GM12878 (cell line): ENCODE measurements around the gene DAAM2. TPM values are rescaled to one million over a fixed set of nuclear protein-coding genes. Genes with fewer than 3 reads are reported as not detected.

Source experiments
- ATAC-seq: fragments of 200-7000 bp; cut with Tn5 transposase; 3 replicates; pipeline ENCODE4 v1.9.1; 2020; ENCODE audit warnings: mild to moderate bottlenecking, moderate library complexity
- BruUV-seq: library from RNA; stranded (reverse); fragments of 400-500 nt; replicated peaks from 2 replicates; lab custom pipeline; 2021; lab: Mats Ljungman, UMichigan
- CTCF ChIA-PET: fragments of 300-600 bp; sonication (Branson Sonifier 250); formaldehyde crosslinking; extraction: SDS; loops from one replicate; lab custom pipeline; 2021; ENCODE audit warnings: inconsistent platforms; lab: Yijun Ruan, JAX
- POLR2A ChIA-PET: fragments of 350-600 bp; formaldehyde crosslinking; extraction: SDS; loops from one replicate; lab custom pipeline; 2021; ENCODE audit warnings: inconsistent platforms; lab: Charles Lee
- RAD21 ChIA-PET: fragments of 300-600 bp; sonication (Branson Sonifier 250); formaldehyde crosslinking; loops from one replicate; lab custom pipeline; 2023; ENCODE audit warnings: antibody characterized with exemption; ENCODE audit not compliant: unreplicated experiment; lab: Charles Lee
- SMC1A ChIA-PET: fragments of 300-600 bp; sonication (Branson Sonifier 250); formaldehyde crosslinking; loops from one replicate; lab custom pipeline; 2023; ENCODE audit not compliant: unreplicated experiment, uncharacterized antibody; lab: Charles Lee
- DNase-seq: peaks from one replicate; pipeline ENCODE4 v3.0.0-alpha.2; 2011; ENCODE audit warnings: low read depth, low spot score
- FAIRE-seq: peaks from 3 replicates; lab custom pipeline; 2011; peaks lifted over from hg19 to GRCh38; lab: Jason Lieb, UNC
- H2AFZ ChIP-seq: 2 replicates; pipeline ENCODE4 v1.6.0; 2011; ENCODE audit warnings: low read depth, low read length, control low read depth; ENCODE audit not compliant: control insufficient read depth
- H3K27ac ChIP-seq: 2 replicates; pipeline ENCODE4 v1.5.1; 2011; ENCODE audit warnings: control low read depth; ENCODE audit not compliant: control insufficient read depth, insufficient read depth
- H3K27me3 ChIP-seq, 2 experiments: replicated peaks in 1 of 2; 2 replicates each; pipeline versions ENCODE4 v1.6.0 to v1.6.1; 2011; ENCODE audit warnings: low read length in 1 of 2; ENCODE audit not compliant: control insufficient read depth in 2 of 2, insufficient read depth in 2 of 2
- H3K36me3 ChIP-seq, 2 experiments: 2 replicates each; pipeline ENCODE4 v1.5.1; 2011; ENCODE audit warnings: low read length in 1 of 2; ENCODE audit not compliant: control insufficient read depth in 2 of 2, insufficient read depth in 2 of 2
- H3K4me1 ChIP-seq: 2 replicates; pipeline ENCODE4 v1.6.1; 2011; ENCODE audit warnings: mild to moderate bottlenecking, low read length, moderate library complexity, mixed read lengths; ENCODE audit not compliant: control insufficient read depth, insufficient read depth
- H3K4me2 ChIP-seq: 2 replicates; pipeline ENCODE4 v1.6.0; 2011; ENCODE audit warnings: control low read depth; ENCODE audit not compliant: control insufficient read depth, insufficient read depth
- H3K4me3 ChIP-seq: fragments of 200-600 bp; sonication (generic); 2 replicates; pipeline ENCODE4 v1.5.1; 2016
- H3K79me2 ChIP-seq: 2 replicates; pipeline ENCODE4 v1.6.0; 2011; ENCODE audit warnings: low read length; ENCODE audit not compliant: control insufficient read depth, insufficient read depth
- H3K9ac ChIP-seq: 2 replicates; pipeline ENCODE4 v1.8.0; 2011; ENCODE audit warnings: low read length, control low read depth, mixed read lengths; ENCODE audit not compliant: control insufficient read depth, insufficient read depth
- H3K9me3 ChIP-seq: replicated peaks from 3 replicates; pipeline ENCODE4 v1.5.1; 2011; ENCODE audit warnings: mild to moderate bottlenecking, low read length; ENCODE audit not compliant: control insufficient read depth, insufficient read depth
- H4K20me1 ChIP-seq: 2 replicates; pipeline ENCODE4 v1.6.0; 2011; ENCODE audit not compliant: control insufficient read depth, insufficient read depth
- ATF7 ChIP-seq: fragments of 450-650 bp; IDR thresholded peaks from 2 replicates; pipeline ENCODE4 v1.6.1; 2016; ENCODE audit warnings: low read depth, mild to moderate bottlenecking
- CEBPB ChIP-seq, 2 experiments: fragments of 150-350 bp in 1 of 2; IDR thresholded peaks; 2 replicates each; pipeline ENCODE4 v1.6.1; 2012 to 2014; ENCODE audit warnings: low read depth in 2 of 2, low read length in 2 of 2, borderline replicate concordance in 1 of 2, inconsistent platforms in 1 of 2
- EZH2 ChIP-seq: IDR thresholded peaks from 2 replicates; pipeline ENCODE4 v1.6.1; 2012; ENCODE audit warnings: low read depth, mild to moderate bottlenecking, control low read depth, inconsistent platforms, low read length, borderline replicate concordance; ENCODE audit not compliant: control insufficient read depth
- HDAC2 ChIP-seq: fragments of 200-600 bp; sonication (generic); IDR thresholded peaks from 2 replicates; pipeline ENCODE4 v1.6.1; 2017
- POU2F2 ChIP-seq: IDR thresholded peaks from 3 replicates; pipeline ENCODE4 v1.6.1; 2011; ENCODE audit warnings: low read depth, mild to moderate bottlenecking, low read length, borderline replicate concordance
- SIN3A ChIP-seq: IDR thresholded peaks from 2 replicates; pipeline ENCODE4 v1.6.1; 2012; ENCODE audit warnings: low read depth, low read length, improper control_type of control experiment
- SMC3 ChIP-seq: IDR thresholded peaks from 2 replicates; pipeline ENCODE4 v1.6.1; 2011; ENCODE audit warnings: low read length, improper control_type of control experiment, borderline replicate concordance
- YY1 ChIP-seq: IDR thresholded peaks from 2 replicates; pipeline ENCODE4 v1.6.1; 2011; ENCODE audit warnings: low read depth, mild to moderate bottlenecking, low read length
- ZNF384 ChIP-seq: IDR thresholded peaks from 2 replicates; pipeline ENCODE4 v1.6.1; 2012; ENCODE audit warnings: low read depth, mild to moderate bottlenecking, low read length, improper control_type of control experiment, borderline replicate concordance
- WGBS: methylation state at CpG from one replicate; pipeline ENCODE4 v1.1.6; 2016; ENCODE audit warnings: low lambda C conversion rate; ENCODE audit not compliant: insufficient replicate concordance, insufficient coverage; ENCODE audit errors: missing lambda C conversion rate; 5-methylcytosine and 5-hydroxymethylcytosine counted together
- in situ Hi-C: fragments of 300-500 bp; cut with MboI; formaldehyde crosslinking; loops from 9 replicates; pipeline ENCODE4 v1.14.3; 2018; ENCODE audit warnings: mixed read lengths
- intact Hi-C: fragments of 100-400 bp; cut with micrococcal nuclease; formaldehyde crosslinking; loops from one replicate; pipeline ENCODE4 v1.14.2; 2022; ENCODE audit not compliant: unreplicated experiment
- polyA plus RNA-seq, 11 experiments: library from polyadenylated mRNA; depleted of rRNA in 4 of 11; unstranded in 6 of 11; stranded (reverse) in 5 of 11; fragments of >200 nt; fragmentation: Nextera tagmentation in 4 of 11; fragmentation: Illumina TruSeq in 1 of 11; extraction: Ambion mirVana in 4 of 11; extraction: Trizol in 1 of 11; gene quantifications; 1 replicate in 1 of 11; 2 replicates in 10 of 11; pipeline versions ENCODE4 v1.2.1 to v1.2.3, GENCODE V29; 2011 to 2016; ENCODE audit warnings: inconsistent platforms in 2 of 11, missing spikeins in 2 of 11, low read depth in 1 of 11
- total RNA-seq, 4 experiments: library from RNA; depleted of rRNA in 3 of 4; stranded (reverse); fragments of >200 nt in 3 of 4; fragmentation: Illumina TruSeq in 1 of 4; extraction: Trizol in 1 of 4; gene quantifications; 2 replicates each; pipeline versions ENCODE4 v1.2.1 to v1.2.3, GENCODE V29; 2013 to 2021
- TF ChIP-seq, protein P1 (sequence below): fragments of 450-650 bp; formaldehyde crosslinking; IDR thresholded peaks from 2 replicates; pipeline ENCODE4 v1.4.0; 2020; ENCODE audit warnings: mild to moderate bottlenecking, moderate library complexity
- TF ChIP-seq, protein P2 (sequence below): IDR thresholded peaks from 2 replicates; pipeline ENCODE4 v1.6.1; 2011; ENCODE audit warnings: mild to moderate bottlenecking, low read depth, low read length, moderate library complexity; ENCODE audit not compliant: insufficient replicate concordance

Gene DAAM2
- total and polyA plus RNA-seq, 10 of the 15 experiments (the other 5 are each of a cell fraction or from before 2014, with no cell fraction given) = 0.05 to 0.22 TPM; not detected in 8

DNA sequence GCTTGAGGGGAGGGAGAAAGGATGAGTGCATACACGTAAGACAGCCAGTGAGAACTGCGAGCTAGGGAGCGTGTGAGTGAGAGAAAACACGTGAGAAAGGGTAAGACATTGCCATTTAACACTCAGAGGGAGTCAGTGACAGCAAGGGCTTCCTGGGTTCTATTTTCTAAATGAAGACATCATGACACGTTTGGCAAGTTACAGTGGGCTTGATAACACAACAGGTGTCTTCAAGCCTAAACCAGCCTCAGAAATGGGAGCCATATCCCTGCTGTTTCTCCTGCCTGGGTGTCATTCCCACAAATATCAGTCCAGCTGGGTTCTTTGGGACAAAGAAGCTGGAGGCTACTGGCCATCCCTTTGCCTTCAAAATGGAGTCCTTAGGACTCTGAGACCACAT, 159.0 kb downstream of the DAAM2 start:
- 0% methylated on average over 5 of the region's 5 CpGs for WGBS
- Histone ChIP-seq H3K4me2 (no peak overlapping the region), H3K79me2 (no peaks in the 10 kb centered on the region), H3K4me1 (no peaks in the 10 kb centered on the region), H3K9ac (no peak overlapping the region), H3K27ac (no peak overlapping the region), H4K20me1 (no peaks in the 10 kb centered on the region), H3K36me3 (no peaks in the 10 kb centered on the region), H2AFZ (no peak overlapping the region), H3K27me3 (no peaks in the 10 kb centered on the region), H3K9me3 (no peaks in the 10 kb centered on the region), H3K4me3 (no peak overlapping the region)
- no peak for ATAC-seq
- intact Hi-C loops = no loop called here
- POLR2A ChIA-PET = no interaction called here
- SMC1A ChIA-PET = no interaction called here
- in situ Hi-C loops = no loop called here
- DNase-seq = no peak
- BruUV-seq = no TSS peak
- TF ChIP-seq SIN3A (no peak), EZH2 (no peak), YY1 (no peak), ZNF384 (no peak), ATF7 (no peak), CEBPB (IDR thresholded peaks at IDR 0.05; ENCODE audit: borderline replicate concordance in 1 of 2, low read depth in 2 of 2, low read length in 2 of 2) (no peak), HDAC2 (no peak), SMC3 (no peak), POU2F2 (no peak)
- TF ChIP-seq, protein P1, sequence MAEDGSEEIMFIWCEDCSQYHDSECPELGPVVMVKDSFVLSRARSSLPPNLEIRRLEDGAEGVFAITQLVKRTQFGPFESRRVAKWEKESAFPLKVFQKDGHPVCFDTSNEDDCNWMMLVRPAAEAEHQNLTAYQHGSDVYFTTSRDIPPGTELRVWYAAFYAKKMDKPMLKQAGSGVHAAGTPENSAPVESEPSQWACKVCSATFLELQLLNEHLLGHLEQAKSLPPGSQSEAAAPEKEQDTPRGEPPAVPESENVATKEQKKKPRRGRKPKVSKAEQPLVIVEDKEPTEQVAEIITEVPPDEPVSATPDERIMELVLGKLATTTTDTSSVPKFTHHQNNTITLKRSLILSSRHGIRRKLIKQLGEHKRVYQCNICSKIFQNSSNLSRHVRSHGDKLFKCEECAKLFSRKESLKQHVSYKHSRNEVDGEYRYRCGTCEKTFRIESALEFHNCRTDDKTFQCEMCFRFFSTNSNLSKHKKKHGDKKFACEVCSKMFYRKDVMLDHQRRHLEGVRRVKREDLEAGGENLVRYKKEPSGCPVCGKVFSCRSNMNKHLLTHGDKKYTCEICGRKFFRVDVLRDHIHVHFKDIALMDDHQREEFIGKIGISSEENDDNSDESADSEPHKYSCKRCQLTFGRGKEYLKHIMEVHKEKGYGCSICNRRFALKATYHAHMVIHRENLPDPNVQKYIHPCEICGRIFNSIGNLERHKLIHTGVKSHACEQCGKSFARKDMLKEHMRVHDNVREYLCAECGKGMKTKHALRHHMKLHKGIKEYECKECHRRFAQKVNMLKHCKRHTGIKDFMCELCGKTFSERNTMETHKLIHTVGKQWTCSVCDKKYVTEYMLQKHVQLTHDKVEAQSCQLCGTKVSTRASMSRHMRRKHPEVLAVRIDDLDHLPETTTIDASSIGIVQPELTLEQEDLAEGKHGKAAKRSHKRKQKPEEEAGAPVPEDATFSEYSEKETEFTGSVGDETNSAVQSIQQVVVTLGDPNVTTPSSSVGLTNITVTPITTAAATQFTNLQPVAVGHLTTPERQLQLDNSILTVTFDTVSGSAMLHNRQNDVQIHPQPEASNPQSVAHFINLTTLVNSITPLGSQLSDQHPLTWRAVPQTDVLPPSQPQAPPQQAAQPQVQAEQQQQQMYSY (CRISPR knock-in tag) = no peak
- TF ChIP-seq, protein P2, sequence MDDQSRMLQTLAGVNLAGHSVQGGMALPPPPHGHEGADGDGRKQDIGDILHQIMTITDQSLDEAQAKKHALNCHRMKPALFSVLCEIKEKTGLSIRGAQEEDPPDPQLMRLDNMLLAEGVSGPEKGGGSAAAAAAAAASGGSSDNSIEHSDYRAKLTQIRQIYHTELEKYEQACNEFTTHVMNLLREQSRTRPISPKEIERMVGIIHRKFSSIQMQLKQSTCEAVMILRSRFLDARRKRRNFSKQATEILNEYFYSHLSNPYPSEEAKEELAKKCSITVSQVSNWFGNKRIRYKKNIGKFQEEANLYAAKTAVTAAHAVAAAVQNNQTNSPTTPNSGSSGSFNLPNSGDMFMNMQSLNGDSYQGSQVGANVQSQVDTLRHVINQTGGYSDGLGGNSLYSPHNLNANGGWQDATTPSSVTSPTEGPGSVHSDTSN = no peak
- CTCF ChIA-PET = interaction anchor here (1.0 kb wide), 1 partner anchor 25 kb away, joined by 3 read pairs; no protein-coding TSS in a partner anchor
- RAD21 ChIA-PET = no interaction called here
- no peak for FAIRE-seq
